ENCODE results near the gene FAM111A.

The FAM111A gene

GRCh38 chr11:59181746-59182456 is 39.2 kb downstream of the FAM111A start:
- DNase-seq: no peak

GRCh38 chr11:59182457-59183151 is 39.9 kb downstream of the FAM111A start:
- peak; percentile 15 for DNase-seq

GRCh38 chr11:59183771-59184170 is 41.1 kb downstream of the FAM111A start:
- DNase-seq: no peak

- DNase-seq: no peak
These were observed 42.2 kb downstream of the FAM111A start for GRCh38 chr11:59184691-59185339.

GRCh38 chr11:59185386-59185945 is 42.8 kb downstream of the FAM111A start:
- no peak for DNase-seq

GRCh38 chr11:59186130-59186594 is 43.5 kb downstream of the FAM111A start:
- peak; percentile 55 for DNase-seq

- no peak for DNase-seq
These were observed 44.4 kb downstream of the FAM111A start for GRCh38 chr11:59187035-59187434.

- DNase-seq: no peak
These were observed 44.9 kb downstream of the FAM111A start for GRCh38 chr11:59187587-59187986.

GRCh38 chr11:59188954-59189353 is 46.3 kb downstream of the FAM111A start:
- DNase-seq: no peak

- DNase-seq: no peak
These were observed 47.3 kb downstream of the FAM111A start for GRCh38 chr11:59189986-59190385.

- DNase-seq: no peak
These were observed 48.4 kb downstream of the FAM111A start for GRCh38 chr11:59191095-59191494.

- no peak for DNase-seq
These were observed 49.2 kb downstream of the FAM111A start for GRCh38 chr11:59191890-59192289.

- DNase-seq: no peak
These were observed 49.9 kb downstream of the FAM111A start for GRCh38 chr11:59192446-59193020.

- no peak for DNase-seq
These were observed 51.0 kb downstream of the FAM111A start for GRCh38 chr11:59193587-59194130.

- no peak for DNase-seq
These were observed 52.9 kb downstream of the FAM111A start for GRCh38 chr11:59195586-59195985.

GRCh38 chr11:59196777-59197176 is 54.1 kb downstream of the FAM111A start:
- no peak for DNase-seq

- DNase-seq: no peak
These were observed 55.3 kb downstream of the FAM111A start for GRCh38 chr11:59197991-59198390.

- DNase-seq: no peak
These were observed 56.1 kb downstream of the FAM111A start for GRCh38 chr11:59198726-59199125.

GRCh38 chr11:59199546-59200422 is 57.1 kb downstream of the FAM111A start:
- peak; percentile 16 for DNase-seq

GRCh38 chr11:59200423-59200746 is 57.7 kb downstream of the FAM111A start:
- no peak for DNase-seq

GRCh38 chr11:59201353-59201752 is 58.7 kb downstream of the FAM111A start:
- DNase-seq: no peak
